HG03135 (cell line): ENCODE data around the gene HIGD2B.
"Not testable (repeated sequence)": the region's sequence is repeated elsewhere in the genome, so short reads cannot be mapped to it uniquely, and the experiment has no call there.

Source experiments
- ATAC-seq: cut with Tn5 transposase; IDR thresholded peaks from one replicate; pipeline ENCODE4 v1.9.1; 2021; ENCODE audit warnings: mild to moderate bottlenecking, moderate library complexity; ENCODE audit not compliant: unreplicated experiment

HIGD2B gene

GRCh38 chr15:72685925-72686794, at the start of gene HIGD2B, which contains the start of gene BBS4:
TSS of gene HIGD2B (minus strand) at chr15:72686182. CDS start at chr15:72676374, 9,808 bp downstream.
TSS of gene BBS4 (plus strand) at chr15:72686207. CDS start at chr15:72686228, 21 bp downstream.
- peak; percentile 94 for ATAC-seq

GRCh38 chr15:72735111-72735510, 49.1 kb upstream of the HIGD2B start:
- no peak for ATAC-seq

- ATAC-seq, result no peak
These were observed 48.2 kb upstream of the HIGD2B start for GRCh38 chr15:72733941-72734738.

- ATAC-seq, result no peak
These were observed 46.5 kb upstream of the HIGD2B start for GRCh38 chr15:72732516-72732915.

- ATAC-seq, result no peak
These were observed 46.1 kb upstream of the HIGD2B start for GRCh38 chr15:72732086-72732485.

- ATAC-seq, result no peak
These were observed 42.8 kb upstream of the HIGD2B start for GRCh38 chr15:72728821-72729220.

GRCh38 chr15:72728249-72728648, 42.3 kb upstream of the HIGD2B start:
- not testable (repeated sequence) for ATAC-seq

- ATAC-seq, result no peak
These were observed 41.2 kb upstream of the HIGD2B start for GRCh38 chr15:72727154-72727553.

- ATAC-seq, result not testable (repeated sequence)
These were observed 39.9 kb upstream of the HIGD2B start for GRCh38 chr15:72725851-72726250.

GRCh38 chr15:72725446-72725845, 39.5 kb upstream of the HIGD2B start:
- no peak for ATAC-seq

GRCh38 chr15:72724028-72724427, 38.0 kb upstream of the HIGD2B start:
- ATAC-seq, result no peak

- no peak for ATAC-seq
These were observed 36.2 kb upstream of the HIGD2B start for GRCh38 chr15:72722071-72722696.

GRCh38 chr15:72708551-72709303, 22.7 kb upstream of the HIGD2B start:
- ATAC-seq, result not testable (repeated sequence)

- no peak for ATAC-seq
These were observed 20.3 kb upstream of the HIGD2B start for GRCh38 chr15:72706266-72706665.

- no peak for ATAC-seq
These were observed 14.1 kb upstream of the HIGD2B start for GRCh38 chr15:72700076-72700475.

- ATAC-seq, result no peak
These were observed 13.0 kb upstream of the HIGD2B start for GRCh38 chr15:72698938-72699337.

- no peak for ATAC-seq
These were observed 5.0 kb upstream of the HIGD2B start for GRCh38 chr15:72690938-72691337.

- no peak for ATAC-seq
These were observed 2.7 kb upstream of the HIGD2B start for GRCh38 chr15:72688697-72689096.

- no peak for ATAC-seq
These were observed 569 bp downstream of the HIGD2B start for GRCh38 chr15:72685301-72685924.

GRCh38 chr15:72682772-72683171, 3.2 kb downstream of the HIGD2B start:
- no peak for ATAC-seq
